Stimulated activated CD4-positive, alpha-beta T cell treated with anti-CD3 and anti-CD28 coated beads, TNF-alpha, amount 100 ng/mL, for 48 hours (primary cell): Measurements from ENCODE around the gene LHB.

Experiments used
- DNase-seq, 3 donors: peaks; one replicate each; pipeline ENCODE4 v3.0.0-alpha.2; 2020; ENCODE audit warnings: low read depth in 3 of 3

The LHB gene

DNA sequence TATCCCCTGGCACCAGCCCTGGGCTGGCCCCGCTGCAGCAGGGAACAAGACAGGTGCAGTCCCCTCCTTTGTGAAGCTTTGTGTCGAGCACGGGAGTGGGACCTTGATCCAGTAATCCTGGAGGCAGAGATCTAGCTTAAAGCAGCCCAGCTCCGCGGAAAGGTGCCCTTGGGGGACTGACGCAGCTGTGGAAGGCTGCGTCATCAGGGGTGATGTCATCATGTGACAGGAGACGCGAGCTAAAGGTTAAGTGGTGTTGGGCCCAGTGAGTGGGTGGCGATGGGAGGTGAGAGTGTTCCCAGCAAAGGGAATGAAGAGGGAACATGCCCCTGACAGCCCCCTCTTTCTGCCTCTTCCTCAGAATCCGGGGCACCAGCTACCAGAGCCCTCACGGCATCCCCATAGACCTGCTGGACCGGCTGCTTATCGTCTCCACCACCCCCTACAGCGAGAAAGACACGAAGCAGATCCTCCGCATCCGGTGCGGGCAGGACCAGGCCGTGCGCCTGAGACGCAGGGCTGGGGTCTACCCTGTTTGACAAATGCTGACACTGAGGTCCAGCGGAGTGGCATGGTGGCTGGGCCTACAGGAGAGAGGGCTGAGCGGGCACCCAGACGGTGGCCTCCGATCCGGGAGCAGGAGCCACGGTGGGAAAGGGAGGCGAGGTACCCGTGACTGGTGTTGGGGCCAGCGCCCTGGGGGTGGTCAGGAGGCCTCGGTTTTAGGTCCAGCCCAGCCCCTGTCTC is 2.6 kb downstream of the LHB start:
- DNase-seq, result no peak

DNA sequence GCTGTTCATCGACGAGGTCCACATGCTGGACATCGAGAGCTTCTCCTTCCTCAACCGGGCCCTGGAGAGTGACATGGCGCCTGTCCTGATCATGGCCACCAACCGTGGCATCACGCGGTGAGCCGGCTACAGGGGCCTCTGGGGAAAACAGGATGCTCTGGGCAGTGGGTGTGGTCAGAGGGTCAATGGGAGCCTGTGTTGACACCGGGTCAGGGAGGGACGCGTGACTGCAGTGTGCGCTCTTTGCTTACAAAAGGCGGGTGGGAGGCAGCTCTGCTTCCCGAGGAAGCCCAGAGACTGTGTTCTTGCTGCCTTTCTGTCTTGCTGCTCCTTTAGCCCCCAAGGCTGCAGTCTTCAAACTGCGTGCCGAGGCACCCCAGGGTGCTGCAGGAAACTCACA is 5.7 kb downstream of the LHB start:
- no peak for DNase-seq

DNA sequence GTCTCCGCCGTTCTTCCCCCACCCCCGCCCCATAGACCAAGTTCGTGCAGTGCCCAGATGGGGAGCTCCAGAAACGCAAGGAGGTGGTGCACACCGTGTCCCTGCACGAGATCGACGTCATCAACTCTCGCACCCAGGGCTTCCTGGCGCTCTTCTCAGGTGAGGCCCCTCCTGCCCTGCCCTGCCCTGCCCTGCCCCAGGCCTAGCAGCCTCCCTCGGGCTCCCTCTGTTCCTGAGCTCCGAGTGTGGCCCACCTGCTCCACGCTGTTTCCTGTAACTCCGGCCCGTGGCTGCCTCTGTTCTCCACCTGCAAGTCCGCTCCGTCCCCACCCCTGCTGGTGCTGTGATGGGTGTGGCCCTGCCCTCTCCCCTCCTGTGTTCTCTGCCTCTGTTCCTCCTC is 6.4 kb downstream of the LHB start:
- DNase-seq, result no peak

DNA sequence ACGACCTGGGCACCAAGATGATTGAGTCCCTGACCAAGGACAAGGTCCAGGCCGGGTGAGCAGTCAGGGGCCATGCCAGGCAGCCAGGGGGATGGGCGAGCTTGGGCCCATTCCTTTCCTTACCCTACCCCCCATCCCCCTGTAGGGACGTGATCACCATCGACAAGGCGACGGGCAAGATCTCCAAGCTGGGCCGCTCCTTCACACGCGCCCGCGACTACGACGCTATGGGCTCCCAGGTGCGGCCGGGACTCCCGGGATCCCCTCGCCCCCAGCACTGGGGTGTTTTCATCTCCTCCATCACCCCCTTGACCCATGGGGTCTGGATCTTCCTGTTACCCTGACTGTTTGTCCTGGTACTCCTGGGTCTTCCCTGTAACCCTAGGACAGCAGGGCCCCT is 7.1 kb downstream of the LHB start:
- no peak for DNase-seq

DNA sequence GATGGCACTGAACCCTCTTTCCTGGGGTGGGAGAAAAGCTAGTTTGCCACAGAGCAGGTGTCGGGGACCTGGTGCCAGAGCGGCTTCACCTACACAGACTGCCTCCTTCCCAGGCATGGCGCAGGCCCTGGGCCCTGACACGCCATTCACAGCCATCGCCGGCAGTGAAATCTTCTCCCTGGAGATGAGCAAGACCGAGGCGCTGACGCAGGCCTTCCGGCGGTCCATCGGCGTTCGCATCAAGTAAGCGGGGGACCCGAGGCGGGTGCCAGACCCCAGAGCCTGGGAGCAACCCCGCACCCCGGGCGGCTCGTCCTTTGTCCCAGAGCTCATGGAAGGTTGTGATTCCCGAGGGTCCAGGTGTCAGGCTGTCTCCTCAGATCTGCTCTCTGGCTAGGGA is 10.0 kb downstream of the LHB start:
- DNase-seq, result no peak

DNA sequence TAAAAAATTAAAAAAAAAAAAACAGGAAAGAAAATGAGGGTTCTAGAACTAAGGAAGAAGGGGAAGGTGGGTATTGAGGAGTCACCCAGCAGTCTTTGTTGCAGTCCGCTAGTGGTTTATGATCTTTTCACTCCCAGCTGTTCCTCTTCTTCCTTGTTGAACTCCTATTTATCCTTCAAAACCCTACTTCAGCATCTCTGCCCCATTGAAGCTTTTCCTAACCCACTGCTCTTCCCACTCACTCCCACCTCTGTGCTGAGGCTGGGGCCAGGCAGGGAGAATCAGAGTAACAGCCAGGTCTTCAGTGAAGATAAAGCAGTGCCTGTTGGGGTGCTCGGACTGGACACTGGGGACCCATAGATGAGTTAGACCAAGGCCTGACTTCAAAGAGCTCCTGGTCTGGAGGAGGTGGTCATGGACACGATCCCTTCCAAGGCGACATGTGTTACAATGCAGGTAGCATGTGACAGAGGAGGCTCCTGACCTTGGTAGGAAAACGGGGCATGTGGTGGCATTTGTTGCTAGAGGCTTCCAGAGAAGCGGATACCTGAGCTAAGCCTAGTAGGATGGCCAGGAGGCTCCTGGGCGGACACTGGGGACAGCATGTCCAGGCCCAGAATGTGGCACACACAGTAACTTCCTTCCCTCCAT is 11.8 kb downstream of the LHB start:
- DNase-seq, result no peak

DNA sequence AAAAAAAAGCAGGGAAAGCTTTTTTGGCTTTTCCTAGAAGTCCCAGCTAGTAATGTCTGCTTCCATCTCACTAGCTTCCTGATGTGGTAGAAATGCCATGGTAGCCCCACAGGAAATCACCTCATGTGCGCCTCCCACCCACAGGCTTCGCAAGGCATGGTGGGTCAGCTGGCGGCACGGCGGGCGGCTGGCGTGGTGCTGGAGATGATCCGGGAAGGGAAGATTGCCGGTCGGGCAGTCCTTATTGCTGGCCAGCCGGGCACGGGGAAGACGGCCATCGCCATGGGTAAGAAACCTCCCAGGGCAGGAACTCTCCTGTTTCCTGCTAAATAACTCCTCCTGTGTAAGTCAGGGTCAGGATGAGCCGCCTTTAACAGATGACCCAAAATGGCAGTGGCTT is 12.8 kb downstream of the LHB start:
- no peak for DNase-seq

DNA sequence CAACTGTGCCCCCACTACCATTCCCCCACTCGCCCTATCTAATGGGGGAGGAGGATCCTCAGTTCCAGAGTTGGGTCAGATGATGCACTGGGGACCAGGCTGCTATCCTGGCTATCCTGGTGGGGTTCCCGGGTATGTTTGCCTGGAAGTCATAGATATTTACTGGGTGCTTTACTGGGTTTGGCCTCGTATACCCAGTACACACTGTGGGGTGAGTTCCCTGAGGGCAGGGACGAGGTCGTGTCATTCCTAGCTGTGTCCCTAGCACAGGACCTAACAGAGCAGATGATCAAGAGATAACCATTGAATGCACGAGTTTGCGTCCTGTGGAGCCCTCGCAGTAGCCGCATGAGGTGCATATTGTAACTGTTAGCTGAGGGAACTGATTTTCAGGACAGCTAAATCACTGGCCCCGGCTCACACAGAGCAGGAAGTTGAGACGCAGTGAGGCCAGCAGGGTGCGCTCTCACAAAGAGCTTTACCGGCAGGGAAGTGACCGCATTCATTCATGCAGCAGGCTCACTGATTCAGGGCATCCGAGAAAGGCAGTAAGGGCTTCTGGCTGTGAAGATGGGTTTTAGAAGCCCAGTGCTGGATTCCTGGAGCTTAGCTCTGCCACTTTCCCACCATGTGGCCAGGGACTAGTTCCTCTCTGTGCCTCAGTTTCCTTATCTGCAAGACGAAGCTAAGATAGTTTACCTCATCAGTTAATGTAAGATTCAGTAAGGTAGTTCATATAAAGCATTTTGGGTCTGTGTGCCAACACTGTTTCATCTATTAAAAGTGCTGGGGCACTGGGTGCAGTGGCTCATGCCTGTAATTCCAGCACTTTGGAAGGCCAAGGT is 17.2 kb downstream of the LHB start:
- DNase-seq, result peak; percentile 38 to 72 (median 47)

DNA sequence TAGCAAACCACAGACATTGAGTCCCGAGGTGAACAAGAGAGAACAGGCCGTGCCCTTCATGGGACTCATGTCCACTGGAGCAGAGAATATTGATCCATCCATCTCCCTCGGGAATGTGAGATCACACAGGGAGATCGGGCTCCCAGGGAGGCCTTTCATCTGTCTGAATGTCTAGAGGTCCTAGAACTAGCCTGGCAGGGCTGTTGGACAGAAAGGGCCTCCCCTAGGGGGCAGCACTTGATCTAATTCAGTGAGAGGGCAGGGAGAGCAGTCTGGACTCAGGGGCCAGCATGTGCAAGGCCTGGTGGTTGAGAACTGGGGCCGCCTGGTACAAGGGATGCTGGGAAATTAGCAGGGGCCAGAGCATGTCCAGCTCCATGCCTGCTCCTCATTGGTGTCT is 18.9 kb downstream of the LHB start:
- peak in 1 of 3 donors; percentile 59 for DNase-seq

DNA sequence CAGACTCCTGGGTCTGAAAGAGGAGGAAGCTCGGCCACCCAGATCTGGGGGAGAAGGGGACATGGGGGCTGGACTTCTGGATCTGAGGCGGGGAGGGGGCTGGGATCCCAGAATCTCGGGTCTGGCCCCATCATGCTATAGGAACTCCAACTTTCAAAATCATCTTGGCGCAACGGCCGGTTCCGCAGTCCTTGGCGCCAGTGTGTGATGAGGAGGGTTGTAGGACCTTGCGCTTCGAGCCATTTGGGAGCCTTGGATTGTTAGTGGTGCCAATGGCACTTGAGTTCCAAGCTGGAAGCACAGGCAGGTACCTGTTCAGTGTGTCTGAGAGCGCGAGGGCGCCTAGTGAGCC is 22.9 kb downstream of the LHB start:
- no peak for DNase-seq

DNA sequence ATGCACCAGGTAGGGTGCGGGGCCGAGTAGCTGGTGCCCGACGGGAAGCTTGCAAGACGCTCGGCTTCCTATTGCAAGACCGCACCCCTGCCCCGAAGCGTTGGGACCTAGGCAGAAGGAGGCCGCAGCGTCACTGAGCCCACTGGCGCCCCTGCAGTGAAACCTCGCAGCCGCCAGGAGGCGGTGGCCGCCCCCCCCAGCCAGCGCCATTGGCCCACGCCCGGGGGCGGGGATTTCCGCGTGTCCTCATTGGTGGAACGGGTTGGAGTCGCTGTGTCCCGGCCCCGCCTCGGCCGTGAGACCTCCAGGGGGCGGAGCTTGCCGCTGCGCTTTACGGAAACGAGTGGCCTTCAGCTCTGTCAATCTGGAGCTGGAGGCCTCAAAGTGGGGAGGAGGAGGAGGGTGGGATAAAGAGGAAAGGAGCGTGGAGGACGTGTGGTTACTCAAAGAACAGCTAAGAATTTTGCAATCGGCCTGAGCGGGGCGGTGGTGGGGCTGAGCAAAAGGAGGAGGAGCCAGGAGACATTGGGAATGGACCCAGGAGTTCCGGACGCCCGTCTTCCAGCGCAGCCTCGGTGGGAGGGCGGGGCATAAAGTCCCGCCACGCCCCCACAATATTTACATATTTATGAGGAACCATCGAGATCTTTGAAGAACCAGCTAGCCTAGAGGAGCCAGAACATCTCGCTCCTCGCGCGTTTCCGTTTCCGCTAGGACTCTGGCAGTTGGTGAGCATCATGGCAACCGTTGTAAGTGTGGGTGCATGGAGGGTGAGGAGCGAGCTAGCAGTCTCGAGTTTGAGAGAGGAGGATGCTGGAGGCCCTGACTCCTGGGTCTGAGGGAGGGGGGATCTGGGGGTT is 23.5 kb downstream of the LHB start, which contains the start of the genes GYS1 and RUVBL2:
TSS of gene GYS1 (minus strand) at position 135 of the 860 bp plus-strand sequence. CDS start 197 bp downstream, outside the sequence.
TSS of gene RUVBL2 (plus strand) at position 713 of the 860 bp plus-strand sequence. CDS start at position 738, 25 bp downstream.
- DNase-seq, result peak; percentile 98 to 99 (median 99)

DNA sequence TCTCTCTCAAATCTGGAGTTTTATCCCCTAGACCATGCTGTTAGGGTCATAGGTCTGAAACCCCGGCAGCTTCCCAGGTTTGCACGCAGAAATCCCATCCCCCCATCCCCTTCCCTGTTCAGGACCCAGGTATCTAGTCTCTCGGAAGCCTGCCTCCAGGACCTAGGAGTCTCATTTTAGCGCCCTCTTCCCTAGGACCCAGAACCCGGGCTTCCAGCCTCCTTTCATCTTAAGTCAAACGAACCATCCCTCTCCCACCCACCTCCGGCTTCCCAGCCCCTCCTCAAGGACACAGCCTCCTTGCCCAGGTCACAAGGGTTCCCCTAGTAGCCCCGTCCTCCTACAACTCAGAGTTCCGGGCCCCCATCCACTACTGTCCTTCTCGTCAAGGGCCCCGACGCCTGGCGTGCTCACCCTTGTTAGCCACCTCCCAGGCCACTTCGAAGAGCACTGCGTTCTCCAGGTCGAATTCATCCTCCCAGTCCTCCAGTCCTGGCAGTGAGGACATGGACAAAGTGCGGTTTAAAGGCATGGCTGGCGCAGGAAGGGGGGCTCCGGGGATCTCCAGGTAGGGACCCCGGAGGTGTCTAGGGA is 24.2 kb downstream of the LHB start:
- no peak for DNase-seq

DNA sequence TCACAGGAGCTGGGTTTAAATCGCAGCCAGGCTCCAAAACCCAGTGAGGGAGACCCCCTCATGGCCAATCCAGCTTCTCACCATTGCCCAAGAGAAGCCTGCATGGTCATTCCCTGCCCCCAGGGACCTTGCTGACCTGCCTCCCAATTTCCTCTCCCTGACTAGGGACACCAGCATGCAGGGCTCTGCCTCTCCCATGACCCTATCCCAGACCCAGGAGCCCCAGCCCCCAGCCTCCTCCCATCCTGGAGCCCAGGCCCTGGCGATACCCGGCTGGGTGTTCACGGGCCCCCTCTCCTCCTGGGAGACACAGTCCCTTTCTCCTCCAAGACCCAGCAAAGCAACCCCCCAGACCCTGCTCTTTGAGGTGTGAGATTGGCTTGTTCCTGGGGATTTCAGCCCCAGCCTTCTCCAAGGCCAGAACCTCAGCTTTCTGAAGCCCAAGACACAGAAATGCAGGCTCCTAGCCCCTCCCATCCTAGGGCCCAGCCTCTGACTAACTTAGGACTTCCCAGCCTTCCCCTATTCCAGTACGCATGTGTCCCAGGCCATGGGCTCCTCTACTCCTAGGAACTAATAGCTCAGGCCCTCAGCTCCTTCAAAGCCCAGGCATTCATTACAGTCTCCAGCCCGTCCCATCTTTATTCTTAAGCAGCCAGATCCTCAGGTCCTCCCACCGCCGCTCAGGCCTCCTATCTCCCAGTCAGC is 24.9 kb downstream of the LHB start:
- DNase-seq, result no peak

DNA sequence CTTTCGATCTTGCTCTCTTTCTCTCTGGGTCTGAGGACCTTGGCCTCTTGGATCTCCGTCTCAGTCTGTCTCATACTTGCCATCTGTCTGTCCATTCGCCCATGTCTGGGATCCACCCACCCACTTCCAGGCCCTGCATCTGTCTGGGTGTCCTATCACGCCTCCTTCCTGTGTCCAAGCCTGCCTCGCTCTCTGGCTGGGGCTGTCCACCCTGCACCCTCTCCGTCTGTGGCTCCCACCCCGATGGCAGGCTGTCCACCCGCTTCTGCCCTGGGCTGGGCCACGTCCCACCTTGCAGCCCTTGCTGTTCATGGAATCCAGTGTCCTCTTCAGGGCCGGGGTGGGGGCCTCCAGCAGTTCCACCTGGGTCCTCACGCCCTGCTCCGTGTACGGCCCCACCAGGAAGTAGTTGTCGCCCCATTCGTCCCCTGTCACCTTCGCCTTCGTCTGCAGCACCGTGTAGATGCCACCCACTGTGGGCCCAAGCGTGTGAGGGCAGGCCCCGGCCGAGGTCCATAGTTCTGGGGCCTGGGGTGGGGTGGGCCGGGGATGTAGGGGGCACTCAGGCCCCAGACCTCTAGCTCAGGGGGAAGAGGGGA is 25.8 kb downstream of the LHB start:
- no peak for DNase-seq

DNA sequence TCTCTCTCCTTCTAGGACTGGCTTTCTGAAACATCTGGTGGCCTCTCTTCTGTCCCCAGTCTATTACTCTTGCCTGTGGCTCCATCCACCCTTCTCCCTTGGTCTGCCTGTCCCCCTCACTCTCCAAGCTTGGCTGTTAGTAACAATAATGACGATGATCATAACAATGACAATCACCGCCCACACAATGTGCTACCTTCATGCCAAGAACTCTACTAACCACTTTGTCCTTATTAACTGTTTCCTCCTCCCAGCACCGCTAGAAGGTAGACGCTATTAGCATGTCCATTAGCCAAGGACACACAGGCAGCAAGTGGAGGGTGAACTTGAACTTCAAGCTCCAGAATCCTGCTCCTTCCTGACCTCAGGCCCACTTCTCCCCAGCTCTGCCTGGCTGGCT is 26.5 kb downstream of the LHB start:
- no peak for DNase-seq

DNA sequence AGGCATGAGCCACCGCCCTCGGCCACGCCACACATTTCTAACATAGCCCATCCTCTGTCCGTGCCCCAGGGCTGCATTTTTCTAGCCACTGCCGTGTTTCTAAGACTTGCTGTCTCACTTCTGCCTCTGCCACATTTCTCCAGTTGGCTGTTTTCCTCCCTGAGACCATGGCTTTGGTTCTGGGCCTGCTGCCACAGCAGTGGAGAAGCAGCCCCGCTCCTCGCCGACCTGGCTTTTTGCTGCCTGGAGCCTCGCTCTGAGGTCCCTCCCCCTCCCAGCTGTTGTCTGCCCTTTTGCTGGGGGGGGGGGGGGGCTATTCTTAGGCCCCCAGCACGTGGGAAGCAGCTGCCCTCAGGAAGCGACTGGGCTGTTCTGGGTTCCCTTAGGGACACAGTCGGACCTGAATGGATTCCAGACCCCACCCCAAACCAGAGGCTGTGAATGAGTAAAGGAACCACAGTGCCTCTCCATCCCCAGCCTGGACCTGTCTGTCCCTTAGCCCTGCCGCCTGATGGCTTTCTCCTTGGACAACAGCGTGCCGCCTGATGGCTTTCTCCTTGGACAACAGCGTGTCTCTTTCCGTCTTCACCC is 27.1 kb downstream of the LHB start:
- no peak for DNase-seq

DNA sequence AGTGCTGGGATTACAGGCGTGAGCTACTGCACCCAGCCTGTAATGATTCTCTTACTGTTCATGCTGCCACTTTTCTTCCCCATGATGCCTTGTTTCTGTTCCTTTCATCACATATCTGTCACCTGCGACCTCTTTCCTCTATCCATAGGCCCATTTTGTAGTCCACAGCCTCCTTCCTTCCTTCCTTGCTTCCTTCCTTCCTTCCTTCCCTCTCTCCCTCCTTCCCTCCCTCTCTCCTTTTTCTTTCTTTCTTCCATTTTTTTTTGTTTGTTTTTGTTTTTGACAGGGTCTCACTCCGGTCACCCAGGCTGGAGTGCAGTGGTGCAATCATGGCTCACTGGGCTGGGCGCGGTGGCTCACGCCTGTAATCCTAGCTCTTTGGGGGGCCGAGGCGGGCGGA is 28.0 kb downstream of the LHB start:
- DNase-seq, result no peak

DNA sequence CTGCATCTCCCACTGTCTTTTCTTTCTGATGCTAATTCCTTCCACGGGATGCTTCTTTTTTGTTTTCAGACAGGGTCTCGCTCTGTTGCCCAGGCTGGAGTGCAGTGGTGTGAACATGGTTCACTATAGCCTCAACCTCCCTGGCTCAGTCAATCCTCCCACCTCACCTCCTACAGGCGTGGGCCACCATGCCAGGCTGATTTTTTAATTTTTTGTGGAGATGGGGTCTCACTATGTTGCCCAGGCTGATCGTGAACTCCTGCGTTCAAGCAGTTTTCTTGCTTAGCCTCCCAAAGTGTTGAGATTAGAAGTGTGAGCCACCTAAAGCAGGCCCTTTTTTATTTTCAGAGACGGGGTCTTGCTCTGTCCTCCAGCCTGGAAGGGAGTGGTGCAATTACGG is 28.6 kb downstream of the LHB start:
- no peak for DNase-seq

DNA sequence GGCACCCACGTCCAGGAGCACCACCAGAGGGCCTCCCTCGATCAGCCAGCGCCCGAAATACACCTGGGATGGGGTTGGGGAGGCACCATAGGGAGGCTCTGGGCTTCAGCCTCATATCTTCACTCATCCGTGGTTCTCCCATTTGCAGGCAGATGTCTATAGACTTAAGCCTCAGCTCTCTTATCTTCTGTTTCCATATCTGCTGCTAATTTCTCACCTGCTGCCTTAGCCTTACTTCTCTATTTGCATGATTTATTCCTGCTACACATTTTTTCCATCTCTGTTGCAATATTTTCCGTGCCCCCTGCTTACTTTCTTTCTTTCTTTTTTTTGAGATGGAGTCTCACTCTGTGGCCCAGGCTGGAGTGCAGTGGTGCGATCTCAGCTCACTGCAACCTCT is 29.6 kb downstream of the LHB start:
- DNase-seq, result no peak

DNA sequence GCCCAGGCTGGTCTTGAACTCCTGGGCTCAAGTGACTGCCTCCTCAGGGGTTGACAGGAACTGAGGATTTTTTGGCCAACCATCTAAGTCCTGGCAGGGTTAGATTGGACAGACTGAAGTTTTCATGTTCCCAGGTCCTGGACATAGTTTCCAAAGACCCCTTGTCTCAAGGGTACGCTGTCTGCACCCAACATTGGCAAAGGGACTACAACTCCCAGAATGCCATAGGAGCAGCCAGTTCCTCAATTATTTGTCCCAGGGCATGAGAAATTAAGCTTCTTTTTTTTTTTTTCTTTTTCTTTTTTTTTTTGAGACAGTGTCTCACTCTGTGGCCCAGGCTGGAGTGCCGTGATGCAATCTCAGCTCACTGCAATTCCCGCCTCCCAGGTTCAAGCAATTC is 30.7 kb downstream of the LHB start:
- no peak for DNase-seq
